Neural progenitor cell (in vitro differentiated cells): Measurements from ENCODE around the gene FAM221B.

Experiments
- CTCF ChIP-seq: fragments of 200-600 bp; sonication (generic); IDR thresholded peaks from 2 replicates; pipeline ENCODE4 v1.5.1; 2017; ENCODE audit warnings: antibody characterized with exemption, mild to moderate bottlenecking
- EZH2 ChIP-seq: fragments of 200-600 bp; sonication (generic); IDR thresholded peaks from 2 replicates; pipeline ENCODE4 v1.6.1; 2017; ENCODE audit warnings: antibody characterized with exemption, mild to moderate bottlenecking, moderate library complexity

- no peak for TF ChIP-seq CTCF
- no peak for TF ChIP-seq EZH2
Observed at GRCh38 chr9:35829764-35830096, 1.2 kb upstream of the FAM221B start.
